PC-3 (cell line): Measurements from ENCODE around the gene LMO7. TPM values are rescaled to one million over a fixed set of nuclear protein-coding genes. Genes with fewer than 3 reads are reported as not detected.
"Not testable (repeated sequence)": the region's sequence is repeated elsewhere in the genome, so short reads cannot be mapped to it uniquely, and the experiment has no call there.

Experiments used
- ATAC-seq: fragments of 200-7000 bp; cut with Tn5 transposase; 2 replicates; pipeline ENCODE4 v1.9.1; 2020; ENCODE audit warnings: mild to moderate bottlenecking, moderate library complexity
- BruUV-seq: library from RNA; stranded (reverse); fragments of 400-500 nt; replicated peaks from 2 replicates; lab custom pipeline; 2021; lab: Mats Ljungman, UMichigan
- CTCF ChIA-PET: fragments of 300-600 bp; sonication (Branson Sonifier 250); formaldehyde crosslinking; loops from one replicate; lab custom pipeline; 2022; ENCODE audit warnings: antibody characterized with exemption; lab: Charles Lee
- POLR2A ChIA-PET: fragments of 300-600 bp; sonication (Branson Sonifier 250); formaldehyde crosslinking; loops from one replicate; lab custom pipeline; 2022; ENCODE audit warnings: antibody characterized with exemption; ENCODE audit not compliant: unreplicated experiment; lab: Charles Lee
- DNase-seq: peaks from one replicate; pipeline ENCODE4 v3.0.0-alpha.2; 2015
- H2AFZ ChIP-seq: fragments of 300-600 bp; sonication (generic); 2 replicates; pipeline ENCODE4 v1.6.0; 2016; ENCODE audit warnings: antibody characterized with exemption, low read length
- H3F3A ChIP-seq: fragments of 300-600 bp; sonication (generic); one replicate; pipeline ENCODE4 v1.6.0; 2017; ENCODE audit warnings: antibody characterized with exemption, low read length, control low read depth, mild to moderate bottlenecking; ENCODE audit not compliant: unreplicated experiment
- H3K27ac ChIP-seq: fragments of 300-600 bp; sonication (generic); 2 replicates; pipeline ENCODE4 v1.5.1; 2016; ENCODE audit warnings: mild to moderate bottlenecking, low read length
- H3K27me3 ChIP-seq: fragments of 300-600 bp; sonication (generic); 2 replicates; pipeline ENCODE4 v1.6.1; 2016; ENCODE audit warnings: low read length, mixed read lengths
- H3K36me3 ChIP-seq: fragments of 300-600 bp; sonication (generic); 2 replicates; pipeline ENCODE4 v1.6.1; 2016; ENCODE audit warnings: low read depth, mixed run types, low read length, mixed read lengths
- H3K4me1 ChIP-seq: fragments of 300-600 bp; sonication (generic); 2 replicates; pipeline ENCODE4 v1.5.1; 2016; ENCODE audit warnings: low read length; ENCODE audit not compliant: insufficient read depth
- H3K4me2 ChIP-seq: fragments of 300-600 bp; sonication (generic); 2 replicates; pipeline ENCODE4 v1.6.0; 2016; ENCODE audit warnings: low read length
- H3K4me3 ChIP-seq: fragments of 300-600 bp; sonication (generic); 2 replicates; pipeline ENCODE4 v1.5.1; 2016; ENCODE audit warnings: mild to moderate bottlenecking, low read length, mixed read lengths
- H3K79me2 ChIP-seq: fragments of 300-600 bp; sonication (generic); 2 replicates; pipeline ENCODE4 v1.6.1; 2017; ENCODE audit warnings: low read length, mixed read lengths
- H3K9ac ChIP-seq: fragments of 300-600 bp; sonication (generic); 2 replicates; pipeline ENCODE4 v1.6.0; 2016; ENCODE audit warnings: mild to moderate bottlenecking, low read length
- H3K9me2 ChIP-seq: fragments of 300-600 bp; sonication (generic); replicated peaks from 2 replicates; pipeline ENCODE4 v1.6.1; 2016; ENCODE audit warnings: mixed run types, low read length, mixed read lengths
- H3K9me3 ChIP-seq: fragments of 300-600 bp; sonication (generic); 2 replicates; pipeline ENCODE4 v1.6.1; 2016; ENCODE audit warnings: low read length, mixed read lengths
- H4K20me1 ChIP-seq: fragments of 300-600 bp; sonication (generic); 2 replicates; pipeline ENCODE4 v1.6.1; 2016; ENCODE audit warnings: low read length, mixed read lengths
- CTCF ChIP-seq: fragments of 300-600 bp; sonication (generic); conservative IDR thresholded peaks from 2 replicates; pipeline ENCODE4 v1.5.1; 2017; ENCODE audit warnings: antibody characterized with exemption, low read depth, mild to moderate bottlenecking, low read length
- EZH2 ChIP-seq: fragments of 300-600 bp; sonication (generic); IDR thresholded peaks from one replicate; pipeline ENCODE4 v1.6.1; 2017; ENCODE audit warnings: antibody characterized with exemption, mild to moderate bottlenecking, low read length; ENCODE audit not compliant: unreplicated experiment
- EZH2phosphoT487 ChIP-seq: fragments of 300-600 bp; sonication (generic); IDR thresholded peaks from 2 replicates; pipeline ENCODE4 v1.6.1; 2018; ENCODE audit warnings: mild to moderate bottlenecking, antibody characterized with exemption, low read length, borderline replicate concordance
- intact Hi-C: fragments of 100-400 bp; cut with micrococcal nuclease; formaldehyde crosslinking; loops from 2 replicates; pipeline ENCODE4 v1.9.0; 2023
- total RNA-seq: library from RNA; depleted of rRNA; stranded (reverse); fragments of >200 nt; gene quantifications from 2 replicates; pipeline ENCODE4 v1.2.3, GENCODE V29; 2014

LMO7 gene
- total RNA-seq, 1 experiment from 2014 or later = 83.6 TPM

- Histone ChIP-seq H3K9me2 (no peaks in the 10 kb centered on the region), H3K9ac (no peak overlapping the region; the same call in 1 of the 2 replicates), H3K27me3 (no peaks in the 10 kb centered on the region), H3K9me3 (no peaks in the 10 kb centered on the region), H3K79me2 (peaks cover 51% of the 10 kb centered on the region), H3F3A (peaks cover 6% of the 10 kb centered on the region), H4K20me1 (no peaks in the 10 kb centered on the region), H3K4me1 (peaks cover 25% of the 10 kb centered on the region), H3K36me3 (no peaks in the 10 kb centered on the region; the same call in none of the 2 replicates), H3K4me2 (no peak overlapping the region), H2AFZ (no peak overlapping the region), H3K4me3 (no peak overlapping the region), H3K27ac (peak overlapping the region; percentile 100)
- BruUV-seq = no TSS peak
- CTCF ChIA-PET = interaction anchor here (1.8 kb wide), 1 partner anchor 21 kb away, joined by 6 read pairs; no protein-coding TSS in a partner anchor
- TF ChIP-seq EZH2phosphoT487 (no peak), EZH2 (no peak), CTCF (no peak)
- intact Hi-C loops = loop anchor here (10.0 kb wide), 1 partner anchor 320 kb away; no protein-coding TSS in a partner anchor
- POLR2A ChIA-PET = no interaction called here
- DNase-seq (no peak), ATAC-seq (no peak)
Measured at GRCh38 chr13:75694722-75695121, 58.6 kb downstream of the LMO7 start.

- intact Hi-C loops = loop anchor here (10.0 kb wide), 1 partner anchor 319 kb away; no protein-coding TSS in a partner anchor
- H3F3A ChIP-seq, BruUV-seq, H4K20me1 ChIP-seq, H3K4me2 ChIP-seq, H2AFZ ChIP-seq, H3K4me3 ChIP-seq, H3K9me2 ChIP-seq, POLR2A ChIA-PET, H3K9me3 ChIP-seq, H3K36me3 ChIP-seq, H3K27me3 ChIP-seq: not testable (repeated sequence)
- peak; percentile 81 for DNase-seq
- Histone ChIP-seq H3K27ac (peak overlapping the region; percentile 100; the same call in 1 of the 2 replicates), H3K9ac (peak overlapping the region; percentile 28; the same call in 1 of the 2 replicates), H3K4me1 (peaks cover 14% of the 10 kb centered on the region), H3K79me2 (peaks cover 52% of the 10 kb centered on the region)
- 0 out of 2 replicates have a peak, but pooled peaks have one; percentile 2 for ATAC-seq
- peak; percentile 71 for TF ChIP-seq CTCF
- CTCF ChIA-PET = interaction anchor here (0.6 to 1.8 kb wide), 9 partner anchors 8 to 213 kb away, joined by 3 to 8 read pairs (median 3); partner anchors contain the start of gene TBC1D4
Measured at GRCh38 chr13:75695908-75696307, 59.8 kb downstream of the LMO7 start.

- BruUV-seq = no TSS peak
- CTCF ChIA-PET = no interaction called here
- H3K79me2 ChIP-seq = peaks cover 55% of the 10 kb centered on the region
Measured at GRCh38 chr13:75699062-75699461, 62.9 kb downstream of the LMO7 start.

GRCh38 chr13:75699717-75700116 lies 63.6 kb downstream of the LMO7 start:
- H3F3A ChIP-seq, H2AFZ ChIP-seq, H3K9me2 ChIP-seq, BruUV-seq, CTCF ChIA-PET, POLR2A ChIA-PET, H4K20me1 ChIP-seq, ATAC-seq, DNase-seq, H3K9me3 ChIP-seq, H3K9ac ChIP-seq, H3K4me2 ChIP-seq, H3K27me3 ChIP-seq, H3K27ac ChIP-seq, H3K36me3 ChIP-seq, H3K4me3 ChIP-seq: not testable (repeated sequence)
- peaks cover 17% of the 10 kb centered on the region for H3K4me1 ChIP-seq
- H3K79me2 ChIP-seq = peaks cover 52% of the 10 kb centered on the region
- intact Hi-C loops = loop anchor here (10.0 kb wide), 1 partner anchor 315 kb away; no protein-coding TSS in a partner anchor

More at GRCh38 chr13:75699062-75699461, 62.9 kb downstream of the LMO7 start:
- Histone ChIP-seq H3K9ac (no peak overlapping the region), H3F3A (peaks cover 3% of the 10 kb centered on the region), H3K4me3 (no peak overlapping the region), H3K36me3 (no peaks in the 10 kb centered on the region; the same call in none of the 2 replicates), H4K20me1 (no peaks in the 10 kb centered on the region), H3K27me3 (no peaks in the 10 kb centered on the region), H2AFZ (no peak overlapping the region), H3K4me1 (peaks cover 10% of the 10 kb centered on the region), H3K4me2 (no peak overlapping the region), H3K9me2 (no peaks in the 10 kb centered on the region), H3K27ac (no peak overlapping the region), H3K9me3 (no peaks in the 10 kb centered on the region)
- DNase-seq (no peak), ATAC-seq (no peak)
- TF ChIP-seq EZH2phosphoT487 (no peak), EZH2 (no peak), CTCF (no peak)
- intact Hi-C loops = loop anchor here (10.0 kb wide), 1 partner anchor 316 kb away; no protein-coding TSS in a partner anchor
- POLR2A ChIA-PET = no interaction called here
